NCI-H2107 treated with DMSO at 0.1 percent for 48 hours (cell line): ENCODE data around the gene C2CD4D.
"Not testable (repeated sequence)": the region's sequence is repeated elsewhere in the genome, so short reads cannot be mapped to it uniquely, and the experiment has no call there.

Experiments
- DNase-seq: peaks from one replicate; lab custom pipeline; 2025; ENCODE audit not compliant: unreplicated experiment; lab: John Stamatoyannopoulos, UW

C2CD4D gene

DNA sequence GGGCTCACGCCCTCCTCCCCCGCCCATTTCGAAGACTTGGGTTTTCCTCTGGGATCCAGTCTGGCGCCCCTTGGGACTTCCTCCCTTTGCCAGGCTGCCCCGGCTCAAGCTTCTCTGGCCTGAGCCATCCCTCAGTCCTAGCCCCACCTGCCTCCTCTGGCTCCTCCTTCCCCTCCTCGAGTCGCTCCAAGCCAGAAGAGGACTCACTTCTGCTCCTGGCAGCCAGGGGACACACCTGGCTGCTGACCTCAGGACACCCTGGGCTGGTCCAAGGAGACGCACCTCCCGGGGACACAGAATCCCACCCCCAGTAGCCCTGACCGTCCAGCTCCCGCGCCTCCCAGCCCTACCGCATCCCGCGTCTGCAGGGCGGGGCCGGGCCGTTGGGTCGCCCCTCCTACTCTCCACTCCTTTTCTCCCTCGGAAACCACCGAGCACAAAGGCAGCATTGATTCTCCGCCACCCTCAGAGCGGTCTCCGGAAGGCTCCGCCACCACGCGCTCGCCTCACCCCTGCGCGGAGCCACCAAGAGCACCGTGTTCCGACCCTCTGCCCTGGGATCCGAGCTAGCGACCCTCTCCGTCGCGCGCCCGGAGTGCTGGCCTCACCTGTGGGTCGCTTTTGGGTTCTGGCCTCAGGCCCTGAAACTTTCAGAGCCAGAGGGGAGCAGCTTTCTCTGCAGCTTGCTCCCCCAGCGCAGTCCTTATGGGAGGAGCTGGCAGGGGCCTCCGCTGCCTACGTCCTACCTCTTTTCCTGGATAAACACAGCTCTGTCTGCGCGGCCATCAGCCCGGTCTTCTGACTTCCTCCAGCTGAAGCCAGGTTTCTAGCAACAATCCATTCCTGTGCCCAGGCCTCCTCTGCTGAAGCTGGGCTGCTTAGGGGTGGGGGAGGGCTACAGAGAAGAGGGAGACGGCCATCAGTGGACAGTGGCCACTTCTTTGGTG, at the start of gene C2CD4D:
Gene C2CD4D, minus strand, starts transcription at position 364 of the 947 bp plus-strand sequence. CDS start 831 bp downstream, outside the sequence.
- peak; percentile 25 for DNase-seq

DNA sequence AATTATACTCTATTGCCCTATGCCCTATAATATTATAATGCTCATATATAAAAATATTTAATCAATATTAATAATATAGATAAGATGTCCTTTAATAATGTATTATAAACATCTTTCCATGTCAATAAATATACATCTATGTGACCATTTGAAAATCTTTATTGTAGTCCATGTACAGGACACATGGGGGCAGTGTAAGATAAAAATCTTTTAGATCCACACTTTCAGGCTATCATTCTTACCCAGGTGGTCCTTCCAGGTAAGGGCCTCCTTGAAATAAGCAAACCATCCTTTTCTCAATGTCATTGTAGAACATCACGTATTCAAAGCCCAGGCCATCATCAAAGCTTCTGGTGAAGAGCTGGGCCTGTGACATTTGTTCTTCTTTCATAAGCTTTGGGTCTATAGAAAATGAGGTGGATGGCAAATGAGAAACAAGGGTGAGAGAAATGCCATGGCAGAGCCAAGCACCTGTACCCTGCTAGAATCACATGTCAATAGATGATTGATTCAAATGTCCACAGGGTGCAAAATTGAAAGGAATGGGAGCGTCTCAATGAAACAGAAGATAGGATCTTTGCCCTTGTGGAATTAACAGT, 49.5 kb upstream of the C2CD4D start:
- peak; percentile 11 for DNase-seq

DNA sequence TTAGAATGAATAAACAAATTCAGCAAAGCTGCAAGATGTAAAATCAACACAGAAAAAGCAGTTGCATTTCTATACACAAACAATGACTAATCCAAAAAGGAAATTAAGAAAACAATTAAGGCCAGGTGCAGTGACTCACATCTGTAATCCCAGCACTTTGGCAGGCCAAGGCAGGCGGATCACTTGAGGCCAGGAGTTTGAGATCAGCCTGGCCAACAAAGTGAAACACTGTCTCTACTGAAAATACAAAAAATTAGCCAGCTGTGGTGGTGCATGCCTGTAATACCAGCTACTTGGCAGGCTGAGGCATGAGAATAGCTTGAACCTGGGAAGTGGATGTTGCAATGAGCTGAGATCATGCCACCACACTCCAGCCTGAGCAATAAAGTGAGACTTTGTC, 47.4 kb upstream of the C2CD4D start:
- no peak for DNase-seq

DNA sequence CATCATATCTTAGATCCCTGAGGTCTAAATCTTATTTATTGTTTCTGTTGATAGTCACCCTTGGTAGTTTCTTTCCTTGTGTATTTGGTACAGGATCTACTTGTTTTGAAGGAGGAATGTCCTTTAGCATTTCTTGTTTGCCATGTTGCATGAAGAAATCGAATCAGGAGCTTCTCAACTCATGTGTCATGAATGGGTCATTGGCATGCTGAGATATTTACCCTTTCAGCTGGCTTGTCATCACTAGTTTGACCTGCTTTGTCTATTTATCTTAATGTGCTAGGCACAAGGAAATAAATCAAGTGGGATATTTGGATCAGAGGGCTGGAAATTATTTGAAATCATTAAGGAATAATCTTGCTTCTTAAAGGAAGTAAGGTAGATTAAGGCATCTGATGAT, 45.9 kb upstream of the C2CD4D start:
- no peak for DNase-seq

DNA sequence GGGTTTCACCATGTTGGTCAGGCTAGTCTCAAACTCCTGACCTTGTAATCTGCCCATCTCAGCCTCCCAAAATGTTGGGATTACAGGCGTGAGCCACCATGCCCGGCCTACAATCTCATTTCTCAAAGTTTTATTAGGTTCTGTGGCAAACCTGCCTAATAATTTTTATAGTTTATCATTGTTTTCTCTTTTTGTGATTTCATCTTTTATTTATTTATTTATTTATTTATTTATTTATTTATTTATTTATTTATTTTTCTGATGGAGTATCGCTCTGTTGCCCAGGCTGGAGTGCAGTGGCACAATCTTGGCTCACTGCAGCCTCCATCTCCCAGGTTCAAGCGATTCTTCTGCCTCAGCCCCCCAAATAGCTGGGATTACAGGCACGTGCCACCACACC, 45.3 kb upstream of the C2CD4D start:
- not testable (repeated sequence) for DNase-seq

- DNase-seq = not testable (repeated sequence)
These were observed 44.8 kb upstream of the C2CD4D start for GRCh38 chr1:151884445-151884844.

DNA sequence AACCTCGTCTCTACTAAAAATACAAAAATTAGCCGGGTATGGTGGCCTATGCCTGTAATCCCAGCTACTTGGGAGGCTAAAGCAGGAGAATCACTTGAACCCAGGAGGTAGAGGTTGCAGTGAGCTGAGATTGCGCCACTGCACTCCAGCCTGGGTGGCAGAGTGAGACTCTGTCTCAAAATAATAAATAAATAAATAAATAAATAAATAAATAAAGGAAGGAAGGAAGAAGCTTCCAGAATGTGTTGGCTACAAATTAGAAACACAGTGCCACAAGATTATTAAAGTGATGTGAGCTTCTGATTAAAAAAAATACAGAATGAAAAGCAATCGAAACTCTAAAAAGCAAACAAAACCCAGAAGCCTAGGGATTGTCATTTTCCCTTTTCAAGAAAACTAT, 44.3 kb upstream of the C2CD4D start:
- not testable (repeated sequence) for DNase-seq

- DNase-seq = not testable (repeated sequence)
These were observed 43.3 kb upstream of the C2CD4D start for GRCh38 chr1:151882918-151883317.

GRCh38 chr1:151882466-151882865, 42.8 kb upstream of the C2CD4D start:
- no peak for DNase-seq

- DNase-seq = no peak
These were observed 41.9 kb upstream of the C2CD4D start for GRCh38 chr1:151881479-151881878.

GRCh38 chr1:151875419-151876097, 35.9 kb upstream of the C2CD4D start:
- no peak for DNase-seq

DNA sequence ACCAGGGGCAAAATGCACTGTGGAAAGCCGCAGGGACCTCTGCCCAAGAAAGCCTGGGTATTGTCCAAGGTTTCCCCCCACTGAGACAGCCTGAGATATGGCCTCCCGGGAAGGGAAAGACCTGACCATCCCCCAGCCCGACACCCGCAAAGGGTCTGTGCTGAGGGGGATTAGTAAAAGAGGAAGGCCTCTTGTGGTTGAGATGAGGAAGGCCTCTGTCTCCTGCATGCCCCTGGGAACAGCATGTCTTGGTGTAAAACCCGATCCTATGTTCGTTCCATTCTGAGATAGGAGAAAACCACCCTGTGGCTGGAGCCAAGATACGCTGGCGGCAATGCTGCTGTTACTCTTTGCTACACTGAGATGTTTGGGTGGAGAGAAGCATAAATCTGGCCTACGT, 33.2 kb upstream of the C2CD4D start:
- DNase-seq = not testable (repeated sequence)

DNA sequence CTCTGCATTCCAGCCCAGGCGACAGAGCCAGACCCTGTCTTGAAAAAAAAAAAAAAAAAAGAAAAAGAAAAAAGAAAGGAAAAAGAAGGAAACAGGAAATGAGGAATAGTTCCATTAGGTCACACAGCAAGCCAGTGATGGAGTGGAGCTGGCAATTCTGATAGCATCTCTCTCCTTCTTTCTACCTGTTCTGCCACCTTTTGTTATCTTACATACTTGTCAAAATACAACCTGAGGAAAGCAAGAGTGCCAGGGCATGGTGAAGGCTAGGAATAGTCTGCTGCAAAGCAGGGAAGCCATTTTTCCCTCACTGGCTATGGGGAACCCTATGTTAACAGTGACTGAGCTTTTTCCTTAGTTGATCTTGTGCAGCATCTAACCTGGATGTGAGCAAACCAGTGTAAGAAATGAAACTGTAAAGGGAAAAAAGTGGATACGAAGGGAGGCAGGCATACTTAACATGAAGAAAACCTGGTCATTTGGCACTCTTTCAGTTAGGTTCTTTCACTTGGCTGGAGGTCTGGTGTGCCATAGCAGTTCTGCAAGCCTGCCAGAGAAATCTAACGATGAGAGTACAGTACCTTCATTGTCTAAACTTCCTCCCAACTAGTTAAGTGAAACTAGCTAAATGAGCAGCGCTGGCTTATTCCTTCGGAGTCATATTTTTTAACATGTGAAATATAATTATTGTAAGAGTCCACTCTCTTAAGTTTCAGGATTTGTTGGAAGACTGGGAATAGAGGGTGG, 31.8 kb upstream of the C2CD4D start:
- DNase-seq = no peak

- no peak for DNase-seq
These were observed 28.9 kb upstream of the C2CD4D start for GRCh38 chr1:151868486-151868885.

- no peak for DNase-seq
These were observed 28.3 kb upstream of the C2CD4D start for GRCh38 chr1:151867765-151868411.

DNA sequence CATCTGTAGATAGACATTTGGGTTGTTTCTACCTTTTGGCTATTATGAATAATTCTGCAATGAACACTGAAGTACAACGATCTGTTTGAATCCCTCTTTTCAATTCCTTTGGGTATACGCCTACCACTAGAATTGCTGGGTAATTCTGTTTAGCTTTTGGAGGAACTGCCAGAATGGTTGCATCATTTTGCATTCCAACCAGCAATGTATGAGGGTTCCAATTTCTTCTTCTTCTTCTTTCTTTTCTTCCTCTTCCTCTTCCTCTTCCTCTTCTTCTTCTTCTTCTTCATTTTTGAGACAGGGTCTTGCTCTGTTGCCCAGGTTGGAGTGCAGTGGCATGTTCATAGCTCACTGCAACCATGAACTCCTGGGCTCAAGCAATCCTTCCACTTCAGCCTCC, 27.7 kb upstream of the C2CD4D start:
- no peak for DNase-seq

DNA sequence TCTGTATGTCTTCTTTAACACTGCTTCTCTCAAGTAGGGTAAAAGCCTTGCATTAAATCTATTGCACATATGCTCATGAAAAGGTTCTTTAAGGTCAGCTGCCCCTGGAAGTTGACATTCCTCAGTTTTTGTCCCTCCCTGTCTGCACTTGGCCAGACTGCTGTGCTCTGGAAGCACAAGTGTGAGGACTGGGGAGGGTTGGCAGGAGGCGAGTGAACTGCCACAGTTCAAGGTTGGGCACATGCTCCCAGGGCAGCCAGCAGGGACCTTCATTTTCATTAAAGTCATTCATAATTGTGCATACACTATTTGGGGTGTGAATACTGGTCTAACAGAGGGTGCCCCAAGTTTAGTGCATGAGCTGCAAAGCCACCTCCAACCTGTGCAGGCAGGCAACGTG, 24.8 kb upstream of the C2CD4D start:
- no peak for DNase-seq

DNA sequence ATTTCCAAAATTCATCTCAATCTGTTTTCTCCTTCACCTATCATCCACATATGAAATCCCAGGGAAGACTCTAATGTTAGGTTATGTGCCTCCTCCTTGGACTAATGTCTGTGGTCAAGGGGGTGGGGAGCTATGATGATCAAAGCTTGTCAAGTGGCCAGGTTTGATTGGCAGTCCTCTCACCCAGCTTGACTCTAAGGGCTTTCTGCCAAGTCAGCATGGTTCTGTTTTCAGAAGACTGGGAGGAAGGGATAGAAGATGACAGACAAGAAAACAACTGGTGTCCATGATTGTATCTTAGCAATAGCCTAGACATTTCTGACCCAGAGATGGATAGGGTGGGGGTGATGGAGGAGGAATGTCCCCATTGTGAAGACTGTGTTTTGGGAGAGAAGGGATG, 23.0 kb upstream of the C2CD4D start:
- DNase-seq = no peak

DNA sequence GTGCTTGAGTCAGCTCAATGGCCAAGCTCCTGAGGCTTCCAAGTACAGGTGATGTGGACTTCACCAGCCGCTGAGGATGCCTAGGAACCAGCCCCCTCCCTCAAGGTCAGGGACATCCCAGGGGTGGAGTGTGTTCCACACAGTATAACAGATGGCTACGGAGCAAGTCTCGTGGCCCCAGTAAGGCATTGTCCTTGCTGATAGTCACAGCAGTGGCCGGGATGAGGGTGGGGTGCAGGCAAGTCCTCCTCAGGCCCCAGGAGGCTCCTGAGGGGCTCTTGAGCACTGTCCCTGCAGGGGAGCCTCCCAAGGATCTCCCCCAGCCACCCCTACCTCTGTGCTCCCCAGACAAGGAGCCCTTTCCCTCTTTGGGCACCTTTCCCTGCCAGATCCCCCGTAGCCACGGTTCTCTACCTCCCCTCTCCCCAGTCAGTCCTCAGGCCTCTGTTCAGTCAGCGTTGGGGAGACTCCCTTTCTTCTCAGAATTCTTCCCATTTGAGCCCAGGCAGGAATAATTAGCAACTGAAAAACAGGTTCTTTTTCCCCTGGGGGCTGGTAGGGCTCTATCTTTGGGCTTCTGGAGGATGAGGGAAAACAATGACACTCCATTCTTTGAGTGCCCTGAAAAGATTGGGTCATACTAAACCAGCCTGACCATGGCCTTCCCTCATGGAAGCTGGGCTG, 21.0 kb upstream of the C2CD4D start:
- DNase-seq = no peak

DNA sequence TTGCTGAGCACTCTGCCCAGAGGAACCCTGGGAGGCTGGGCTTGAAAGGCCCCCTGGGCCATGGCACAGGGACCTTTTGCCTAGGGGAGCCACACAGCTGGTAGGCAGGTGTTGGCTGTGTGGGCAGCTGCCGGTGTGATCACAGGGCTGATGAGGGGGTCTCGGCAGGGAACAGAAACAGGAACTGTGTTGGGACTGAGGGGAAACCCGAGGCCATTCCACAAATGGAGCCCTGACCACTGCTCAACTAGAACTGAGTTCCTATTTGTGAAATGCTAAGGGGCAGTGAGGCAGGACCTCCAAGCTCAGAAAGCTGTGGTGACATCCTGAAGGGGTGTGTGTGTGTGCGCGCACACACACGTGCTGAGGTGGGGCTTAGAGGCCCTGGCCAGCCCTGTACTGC, 20.3 kb upstream of the C2CD4D start:
- no peak for DNase-seq
